ENCODE results near the gene TRIM44.

TRIM44 gene, protein sequence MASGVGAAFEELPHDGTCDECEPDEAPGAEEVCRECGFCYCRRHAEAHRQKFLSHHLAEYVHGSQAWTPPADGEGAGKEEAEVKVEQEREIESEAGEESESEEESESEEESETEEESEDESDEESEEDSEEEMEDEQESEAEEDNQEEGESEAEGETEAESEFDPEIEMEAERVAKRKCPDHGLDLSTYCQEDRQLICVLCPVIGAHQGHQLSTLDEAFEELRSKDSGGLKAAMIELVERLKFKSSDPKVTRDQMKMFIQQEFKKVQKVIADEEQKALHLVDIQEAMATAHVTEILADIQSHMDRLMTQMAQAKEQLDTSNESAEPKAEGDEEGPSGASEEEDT

DNA sequence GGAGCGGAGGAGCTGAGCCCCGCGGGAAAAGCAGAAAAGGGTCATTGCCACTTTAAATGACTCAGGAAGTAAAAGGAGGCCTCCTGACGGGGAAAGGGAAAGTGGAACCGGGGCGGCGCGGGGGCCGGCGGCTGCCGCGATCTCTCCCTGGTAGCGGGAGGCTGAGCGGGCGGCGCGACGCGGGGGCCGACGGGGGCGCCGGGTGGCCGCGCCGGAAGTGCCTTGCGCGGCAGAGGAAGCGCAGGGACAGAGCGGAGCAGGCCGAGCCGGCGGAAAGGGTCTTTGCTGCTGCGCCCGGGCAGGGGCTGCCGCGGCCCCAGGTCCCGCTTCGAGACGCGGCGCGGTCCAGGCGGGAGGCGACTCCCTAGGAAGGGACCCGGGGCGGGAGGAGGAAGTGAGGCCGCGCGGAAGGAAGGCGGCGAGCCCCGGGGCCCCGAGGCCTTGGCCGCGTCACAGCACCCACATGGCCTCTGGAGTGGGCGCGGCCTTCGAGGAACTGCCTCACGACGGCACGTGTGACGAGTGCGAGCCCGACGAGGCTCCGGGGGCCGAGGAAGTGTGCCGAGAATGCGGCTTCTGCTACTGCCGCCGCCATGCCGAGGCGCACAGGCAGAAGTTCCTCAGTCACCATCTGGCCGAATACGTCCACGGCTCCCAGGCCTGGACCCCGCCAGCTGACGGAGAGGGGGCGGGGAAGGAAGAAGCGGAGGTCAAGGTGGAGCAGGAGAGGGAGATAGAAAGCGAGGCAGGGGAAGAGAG is at the start of gene TRIM44:
TRIM44 (plus strand) TSS at position 127 of the 759 bp plus-strand sequence; CDS start at position 464, 337 bp downstream.
- peak within 1 kb of the TSS; percentile 91 for H3K27ac ChIP-seq
- TF ChIP-seq, protein P1, sequence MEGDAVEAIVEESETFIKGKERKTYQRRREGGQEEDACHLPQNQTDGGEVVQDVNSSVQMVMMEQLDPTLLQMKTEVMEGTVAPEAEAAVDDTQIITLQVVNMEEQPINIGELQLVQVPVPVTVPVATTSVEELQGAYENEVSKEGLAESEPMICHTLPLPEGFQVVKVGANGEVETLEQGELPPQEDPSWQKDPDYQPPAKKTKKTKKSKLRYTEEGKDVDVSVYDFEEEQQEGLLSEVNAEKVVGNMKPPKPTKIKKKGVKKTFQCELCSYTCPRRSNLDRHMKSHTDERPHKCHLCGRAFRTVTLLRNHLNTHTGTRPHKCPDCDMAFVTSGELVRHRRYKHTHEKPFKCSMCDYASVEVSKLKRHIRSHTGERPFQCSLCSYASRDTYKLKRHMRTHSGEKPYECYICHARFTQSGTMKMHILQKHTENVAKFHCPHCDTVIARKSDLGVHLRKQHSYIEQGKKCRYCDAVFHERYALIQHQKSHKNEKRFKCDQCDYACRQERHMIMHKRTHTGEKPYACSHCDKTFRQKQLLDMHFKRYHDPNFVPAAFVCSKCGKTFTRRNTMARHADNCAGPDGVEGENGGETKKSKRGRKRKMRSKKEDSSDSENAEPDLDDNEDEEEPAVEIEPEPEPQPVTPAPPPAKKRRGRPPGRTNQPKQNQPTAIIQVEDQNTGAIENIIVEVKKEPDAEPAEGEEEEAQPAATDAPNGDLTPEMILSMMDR (conservative IDR thresholded peaks at IDR 0.05): no peak
- peak; percentile 98 for TF ChIP-seq ZFX (IDR thresholded peaks at IDR 0.05)

DNA sequence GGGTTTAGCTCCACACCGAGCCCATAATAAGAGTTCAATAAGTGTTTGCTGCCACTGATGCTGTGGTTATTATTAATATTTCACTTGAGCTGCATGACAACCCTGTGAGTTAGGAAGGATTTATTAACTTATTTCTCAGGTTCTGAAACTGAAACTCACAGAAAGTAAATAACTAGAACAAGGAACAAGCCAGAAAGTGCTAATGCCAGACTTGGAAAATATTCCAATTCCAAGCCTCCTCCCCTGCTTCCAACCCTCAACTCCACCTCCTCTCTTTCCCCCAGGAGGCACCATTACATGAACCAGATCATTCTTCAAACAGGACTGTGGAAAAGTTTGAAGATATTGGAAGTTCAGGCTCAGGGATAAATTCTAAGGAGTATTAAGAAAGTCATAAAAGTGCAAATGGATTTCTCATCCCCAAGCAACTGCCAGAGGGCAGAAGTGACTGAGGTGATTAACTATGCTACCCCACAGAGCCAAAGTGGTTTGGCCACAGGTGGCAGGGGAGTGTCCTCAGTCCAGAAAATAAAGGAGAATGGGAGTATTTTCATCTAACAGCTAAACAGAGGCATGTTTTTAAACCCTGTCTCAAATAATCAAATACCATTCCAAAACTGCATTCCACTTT is 47.5 kb upstream of the TRIM44 start:
- no peak for TF ChIP-seq ZFX (IDR thresholded peaks at IDR 0.05)
- TF ChIP-seq, protein P1 (conservative IDR thresholded peaks at IDR 0.05): no peak
- H3K27ac ChIP-seq: no peak overlapping the region

DNA sequence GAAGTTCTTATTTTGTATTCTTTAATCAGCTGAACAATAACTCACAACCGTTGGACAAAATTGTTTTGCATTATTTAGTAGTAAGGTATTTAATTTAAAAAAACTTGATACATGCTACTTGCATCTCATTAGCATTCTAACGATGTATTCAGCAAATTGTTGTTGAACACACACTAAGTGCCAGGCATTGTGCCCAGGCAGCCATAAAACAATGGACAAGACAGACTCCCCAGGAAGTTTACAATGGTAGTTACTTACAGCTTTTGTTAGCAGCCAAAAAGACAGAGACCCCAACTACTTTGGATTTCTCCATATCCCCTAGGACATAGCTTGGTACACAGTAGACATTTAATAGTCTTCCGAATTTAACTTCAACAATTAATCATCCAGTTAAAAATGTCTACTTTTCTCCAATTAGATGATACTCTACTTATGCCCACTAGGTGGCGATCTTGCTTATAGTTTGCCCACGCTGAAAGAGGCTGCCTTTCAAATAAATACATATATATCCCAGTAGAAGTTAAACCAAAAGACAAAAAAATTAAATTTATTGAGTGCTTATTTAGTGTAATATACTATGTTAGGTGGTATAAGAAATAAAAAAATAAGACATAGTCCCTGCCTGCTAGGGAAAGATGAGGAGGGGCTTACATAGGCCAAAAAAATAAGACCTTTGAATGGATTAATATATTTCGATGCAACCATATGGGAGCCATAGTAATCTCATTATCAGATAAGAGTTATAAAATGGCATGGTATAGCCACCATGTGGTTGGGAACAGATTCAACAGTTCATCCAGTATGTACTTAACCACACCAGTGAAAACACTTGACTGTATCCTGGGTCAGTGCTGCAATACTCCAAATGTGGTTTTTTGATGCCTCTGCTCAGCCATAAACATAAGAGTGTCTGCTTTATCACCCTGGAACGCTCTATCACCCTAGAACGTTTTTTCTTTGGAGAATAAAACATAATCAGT is 46.4 kb upstream of the TRIM44 start:
- TF ChIP-seq, protein P1 (conservative IDR thresholded peaks at IDR 0.05): peak; percentile 87
- TF ChIP-seq ZFX (IDR thresholded peaks at IDR 0.05): no peak
- no peak overlapping the region; the same call in 1 of the 2 replicates for H3K27ac ChIP-seq

DNA sequence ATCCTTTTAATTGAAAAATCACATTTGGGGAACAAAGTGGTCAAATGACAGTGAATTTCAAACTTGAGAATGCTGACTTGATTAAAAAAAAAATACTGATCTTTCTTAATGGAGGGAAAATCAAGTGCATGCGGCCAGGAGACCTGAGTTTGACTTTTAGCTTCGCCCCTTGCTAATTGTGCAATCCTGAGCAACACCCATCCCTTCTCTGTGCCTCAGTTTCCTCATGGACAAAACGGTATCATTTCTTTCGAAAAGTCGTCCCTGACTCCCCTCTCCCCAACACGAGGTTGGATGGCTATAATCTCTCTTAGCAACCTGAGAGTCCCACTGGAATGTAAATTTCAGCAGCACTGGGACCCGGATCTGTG is 45.3 kb upstream of the TRIM44 start:
- TF ChIP-seq, protein P1 (conservative IDR thresholded peaks at IDR 0.05): no peak
- TF ChIP-seq ZFX (IDR thresholded peaks at IDR 0.05): no peak
- no peak overlapping the region for H3K27ac ChIP-seq

DNA sequence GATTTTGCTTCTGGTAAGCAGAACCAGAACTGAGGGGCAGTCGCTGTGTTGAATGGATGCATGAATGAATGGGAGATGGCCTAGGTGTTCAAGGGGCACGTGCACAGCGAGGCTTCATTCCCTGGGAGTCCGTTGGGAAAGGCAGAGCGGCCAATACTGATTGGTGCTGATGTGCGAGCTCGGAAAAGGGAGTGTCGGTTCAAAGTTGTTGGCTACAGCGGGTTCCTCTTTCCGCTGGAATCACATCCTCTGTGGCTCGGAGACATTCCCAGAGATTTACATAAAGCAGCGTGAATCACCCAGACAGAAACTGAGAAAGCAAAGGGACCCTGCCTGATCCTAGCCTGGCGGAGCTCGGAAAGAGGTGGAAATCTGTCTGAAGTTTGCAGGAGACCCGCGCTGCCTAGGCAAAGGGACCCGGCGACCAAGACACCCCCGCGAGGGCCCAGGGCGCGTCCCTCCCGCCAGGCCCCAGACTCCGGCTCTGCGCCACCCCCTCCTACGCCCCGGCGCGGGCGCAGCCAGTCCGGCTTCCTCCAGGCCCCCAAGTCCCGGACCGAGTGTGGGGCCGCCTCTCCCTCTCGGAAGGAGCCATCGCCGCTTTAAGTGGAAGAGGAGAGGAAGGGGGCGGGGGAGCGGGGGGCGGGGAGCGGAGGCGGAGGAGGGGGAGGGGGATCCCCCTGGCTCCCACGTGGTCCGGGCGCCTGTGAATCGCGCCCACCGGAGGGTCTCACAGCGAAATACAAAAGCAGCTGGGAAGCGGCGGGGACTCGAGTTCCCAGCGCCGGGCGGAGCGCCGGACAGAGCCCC is 44.7 kb upstream of the TRIM44 start, which contains the start of gene FJX1:
FJX1 (plus strand) TSS at position 774 of the 810 bp plus-strand sequence. CDS start 177 bp downstream, outside the sequence.
- TF ChIP-seq, protein P1 (conservative IDR thresholded peaks at IDR 0.05): no peak
- peak within 1 kb of the TSS; percentile 71 for H3K27ac ChIP-seq

DNA sequence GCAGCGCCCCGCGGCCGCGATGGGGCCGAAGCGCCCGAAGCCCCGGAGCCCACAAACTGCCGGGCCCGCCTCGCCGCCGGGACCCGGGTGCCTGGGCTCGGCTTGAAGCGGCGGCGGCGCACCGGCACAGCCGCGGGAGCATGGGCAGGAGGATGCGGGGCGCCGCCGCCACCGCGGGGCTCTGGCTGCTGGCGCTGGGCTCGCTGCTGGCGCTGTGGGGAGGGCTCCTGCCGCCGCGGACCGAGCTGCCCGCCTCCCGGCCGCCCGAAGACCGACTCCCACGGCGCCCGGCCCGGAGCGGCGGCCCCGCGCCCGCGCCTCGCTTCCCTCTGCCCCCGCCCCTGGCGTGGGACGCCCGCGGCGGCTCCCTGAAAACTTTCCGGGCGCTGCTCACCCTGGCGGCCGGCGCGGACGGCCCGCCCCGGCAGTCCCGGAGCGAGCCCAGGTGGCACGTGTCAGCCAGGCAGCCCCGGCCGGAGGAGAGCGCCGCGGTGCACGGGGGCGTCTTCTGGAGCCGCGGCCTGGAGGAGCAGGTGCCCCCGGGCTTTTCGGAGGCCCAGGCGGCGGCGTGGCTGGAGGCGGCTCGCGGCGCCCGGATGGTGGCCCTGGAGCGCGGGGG is 44.0 kb upstream of the TRIM44 start:
- TF ChIP-seq, protein P1 (conservative IDR thresholded peaks at IDR 0.05): peak; percentile 31
- TF ChIP-seq ZFX (IDR thresholded peaks at IDR 0.05): peak; percentile 92
- peak overlapping the region; percentile 71 for H3K27ac ChIP-seq

Measured in C4-2B (cell line).